ENCODE data around the gene B3GAT1.

Gene B3GAT1

GRCh38 chr11:134407923-134408322 lies 4.1 kb downstream of the B3GAT1 start:
- no peak for DNase-seq

GRCh38 chr11:134407321-134407828 lies 4.7 kb downstream of the B3GAT1 start:
- no peak for DNase-seq

GRCh38 chr11:134406264-134407185 lies 5.5 kb downstream of the B3GAT1 start:
- no peak for DNase-seq

- DNase-seq, result no peak
These were observed 6.2 kb downstream of the B3GAT1 start for GRCh38 chr11:134405841-134406240.

- DNase-seq, result no peak
These were observed 6.6 kb downstream of the B3GAT1 start for GRCh38 chr11:134405436-134405835.

GRCh38 chr11:134404575-134405341 lies 7.3 kb downstream of the B3GAT1 start:
- no peak for DNase-seq

GRCh38 chr11:134402910-134403309 lies 9.1 kb downstream of the B3GAT1 start:
- no peak for DNase-seq

- no peak for DNase-seq
These were observed 9.9 kb downstream of the B3GAT1 start for GRCh38 chr11:134401825-134402809.

- DNase-seq, result no peak
These were observed 12.0 kb downstream of the B3GAT1 start for GRCh38 chr11:134399996-134400395.

- DNase-seq, result no peak
These were observed 12.8 kb downstream of the B3GAT1 start for GRCh38 chr11:134399293-134399654.

- no peak for DNase-seq
These were observed 13.3 kb downstream of the B3GAT1 start for GRCh38 chr11:134398644-134399292.

GRCh38 chr11:134398079-134398444 lies 14.0 kb downstream of the B3GAT1 start:
- no peak for DNase-seq

- DNase-seq, result no peak
These were observed 14.6 kb downstream of the B3GAT1 start for GRCh38 chr11:134397304-134398078.

GRCh38 chr11:134395002-134395401 lies 17.0 kb downstream of the B3GAT1 start:
- no peak for DNase-seq

- no peak for DNase-seq
These were observed 17.7 kb downstream of the B3GAT1 start for GRCh38 chr11:134394311-134394710.

- DNase-seq, result no peak
These were observed 18.4 kb downstream of the B3GAT1 start for GRCh38 chr11:134393638-134394037.

GRCh38 chr11:134392953-134393615 lies 19.0 kb downstream of the B3GAT1 start:
- no peak for DNase-seq

GRCh38 chr11:134391656-134392055 lies 20.4 kb downstream of the B3GAT1 start:
- no peak for DNase-seq

GRCh38 chr11:134390706-134391569 lies 21.1 kb downstream of the B3GAT1 start:
- DNase-seq, result no peak

Measured in activated T-cell treated with anti-CD3 and anti-CD28 coated beads, Interleukin-2, amount 50 U/mL, for 48 hours (primary cell).